Heart right ventricle (tissue), 16 donors: ENCODE data around the gene TCP11X2. TPM values are rescaled to one million over a fixed set of nuclear protein-coding genes. Genes with fewer than 3 reads are reported as not detected.
"Not testable (repeated sequence)": the region's sequence is repeated elsewhere in the genome, so short reads cannot be mapped to it uniquely, and the experiment has no call there.

ENCODE experiments used
- ATAC-seq, 8 donors: fragments of 200-7000 bp; cut with Tn5 transposase; one replicate each; pipeline ENCODE4 v1.9.1; 2020; ENCODE audit warnings: mild to moderate bottlenecking in 8 of 8, moderate library complexity in 8 of 8, moderate number of reproducible peaks in 1 of 8
- DNase-seq, 2 donors: peaks; one replicate each; pipeline ENCODE4 v3.0.0-alpha.2; 2020
- H3K27ac ChIP-seq, 10 donors: fragments of 200-600 bp; sonication (generic) in 2 of 10; one replicate each; pipeline versions ENCODE4 v1.5.0 to v1.8.0; 2020 to 2022; ENCODE audit warnings: mild to moderate bottlenecking in 3 of 10
- H3K27me3 ChIP-seq, 7 donors: fragments of 200-600 bp; one replicate each; pipeline ENCODE4 v1.8.0; 2021 to 2022; ENCODE audit warnings: mild to moderate bottlenecking in 2 of 7
- H3K36me3 ChIP-seq, 9 donors: fragments of 200-600 bp; sonication (generic) in 1 of 9; one replicate each; pipeline versions ENCODE4 v1.5.0 to v1.8.0; 2020 to 2022; ENCODE audit warnings: mild to moderate bottlenecking in 2 of 9
- H3K4me1 ChIP-seq, 9 donors: fragments of 200-600 bp; sonication (generic) in 1 of 9; one replicate each; pipeline versions ENCODE4 v1.5.0 to v1.8.0; 2020 to 2022; ENCODE audit warnings: mild to moderate bottlenecking in 4 of 9
- H3K4me3 ChIP-seq, 10 donors: fragments of 200-600 bp; sonication (generic) in 2 of 10; one replicate each; pipeline versions ENCODE4 v1.5.0 to v1.8.0; 2020 to 2022; ENCODE audit warnings: mild to moderate bottlenecking in 7 of 10, moderate library complexity in 2 of 10
- H3K9me3 ChIP-seq, 11 donors: fragments of 200-600 bp in 10 of 11; sonication (generic) in 2 of 11; one replicate each; pipeline versions ENCODE4 v1.5.0 to v1.8.0; 2013 to 2022; ENCODE audit warnings: mild to moderate bottlenecking in 2 of 11, control low read depth in 1 of 11, moderate library complexity in 1 of 11
- CTCF ChIP-seq, 9 donors: fragments of 200-600 bp; sonication (generic) in 2 of 9; IDR thresholded peaks; one replicate each; pipeline versions ENCODE4 v1.5.0 to v1.8.0; 2021 to 2022; ENCODE audit warnings: antibody characterized with exemption in 9 of 9, mild to moderate bottlenecking in 5 of 9, moderate library complexity in 1 of 9
- WGBS, 2 donors: extraction: QIAGEN DNeasy Blood & Tissue Kit; methylation state at CpG; one replicate each; pipeline ENCODE4 v1.1.7; 2013; ENCODE audit warnings: inconsistent platforms in 1 of 2; 5-methylcytosine and 5-hydroxymethylcytosine counted together
- intact Hi-C, 10 donors: fragments of 100-400 bp; cut with DNase I; formaldehyde crosslinking; loops; one replicate each; pipeline versions ENCODE4 v1.11.1 to v1.14.2; 2022
- polyA plus RNA-seq, 2 donors: library from polyadenylated mRNA; stranded (reverse); fragments of 200-250 nt; gene quantifications; one replicate each; pipeline ENCODE4 v1.2.3, GENCODE V29; 2013
- total RNA-seq, 10 donors: library from RNA; stranded (reverse); fragmentation: NEBNext Ultra II Directional in 3 of 10; extraction: Animal tissue kit (Norgen Biotek cat#: 25700) in 3 of 10; gene quantifications; one replicate each; pipeline versions ENCODE4 v1.2.1 to v1.2.4, GENCODE V29; 2021 to 2023
- donor health status: Arrhythmogenic right ventricular cardiomyopathy.
- donor health status: ischemic (EF 13 %, LVEDD 7.1; RV severe dilation, severe dysfunction).
- donor health status: healthy with polysubstance abuse.
- donor health status: DM: no; HTN: yes; CAD: no.
- donor health status: DM: no; HTN: no; CAD: no.
- donor health status: ischemic (EF 25% LVEDD 6.9; RV normal size, moderate dysfunction).
- donor health status: ischemic (EF 25% LVEDD 5.7; RV mildly dilated, moderate dysfunction).
- donor health status: healthy.
- donor health status: DM: yes; HTN: yes; CAD: no.
- donor health status: Ischemic cardiomyopathy.
- donor health status: ischemic (EF 35%, LVEDD 5.7; RV mildly dilated, moderate dysfunction).
- donor health status: nonischemic (EF 11% LVEDD 7.7; RV severe dilation, severe dysfunction).
- donor health status: DM: yes; HTN: yes; CAD: no.
- donor health status: PGD.
- donor health status: ischemic (EF 29% LVEDD 5.4; RV normal size, mild dysfunction).
- donor health status: nonischemic (EF 23%, LVEDD 6.1; RV moderate dilation, normal function).

TCP11X2 gene
- total and polyA plus RNA-seq, 12 donors: not detected

GRCh38 chrX:102498732-102499131, 27.1 kb upstream of the TCP11X2 start:
- intact Hi-C loops: loop anchor here in 1 of 10 donors (10.0 kb wide), 1 partner anchor 366 kb away; no protein-coding TSS in a partner anchor

GRCh38 chrX:102491766-102492165, 20.2 kb upstream of the TCP11X2 start:
- DNase-seq (no peak), ATAC-seq (no peak)
- intact Hi-C loops: loop anchor here in 2 of 10 donors (5.0 to 10.0 kb wide), 2 partner anchors 371 to 373 kb away; no protein-coding TSS in a partner anchor
- Histone ChIP-seq H3K36me3 (no peaks in the 10 kb centered on the region), H3K27me3 (peaks cover 0 to 25% (median 0%) of the 10 kb centered on the region in 7 donors), H3K27ac (no peak overlapping the region), H3K4me1 (no peaks in the 10 kb centered on the region), H3K4me3 (no peak overlapping the region), H3K9me3 (peaks cover 0 to 8% (median 0%) of the 10 kb centered on the region in 11 donors)
- TF ChIP-seq CTCF (IDR thresholded peaks at IDR 0.05): no peak

More at GRCh38 chrX:102498732-102499131, 27.1 kb upstream of the TCP11X2 start:
- H3K36me3 ChIP-seq: no peaks in the 10 kb centered on the region
- TF ChIP-seq CTCF (IDR thresholded peaks at IDR 0.05): no peak
- DNase-seq (no peak), ATAC-seq (no peak)
- peaks cover 0 to 26% (median 0%) of the 10 kb centered on the region in 7 donors for H3K27me3 ChIP-seq
- no peak overlapping the region for H3K4me3 ChIP-seq
- no peak overlapping the region for H3K27ac ChIP-seq
- no peaks in the 10 kb centered on the region for H3K4me1 ChIP-seq
- peaks cover 0 to 4% (median 0%) of the 10 kb centered on the region in 11 donors for H3K9me3 ChIP-seq
- 81 to 87% methylated on average over 2 of the region's 2 CpGs for WGBS, 2 donors

GRCh38 chrX:102478765-102479164, 7.2 kb upstream of the TCP11X2 start:
- 6 to 7% methylated on average over 2 of the region's 5 CpGs for WGBS, 2 donors
- peak in 1 of 8 donors; percentile 48 for ATAC-seq

GRCh38 chrX:102470215-102470614, 1.4 kb downstream of the TCP11X2 start:
- H3K4me1 ChIP-seq, ATAC-seq, H3K36me3 ChIP-seq, H3K9me3 ChIP-seq, H3K27ac ChIP-seq, H3K4me3 ChIP-seq, H3K27me3 ChIP-seq, intact Hi-C loops, DNase-seq: not testable (repeated sequence)
- WGBS, 2 donors: no CpG with 5 or more reads among the region's 3 CpGs

More at GRCh38 chrX:102478765-102479164, 7.2 kb upstream of the TCP11X2 start:
- intact Hi-C loops, H3K4me1 ChIP-seq, H3K27ac ChIP-seq, H3K9me3 ChIP-seq, H3K4me3 ChIP-seq, H3K36me3 ChIP-seq, DNase-seq, H3K27me3 ChIP-seq: not testable (repeated sequence)

- WGBS, 2 donors: no CpG with 5 or more reads among the region's 4 CpGs
- H3K9me3 ChIP-seq, H3K4me3 ChIP-seq, DNase-seq, H3K36me3 ChIP-seq, H3K27ac ChIP-seq, intact Hi-C loops, H3K27me3 ChIP-seq, H3K4me1 ChIP-seq: not testable (repeated sequence)
- ATAC-seq: peak in 1 of 8 donors; percentile 57
These were observed 13.0 kb downstream of the TCP11X2 start for GRCh38 chrX:102458615-102459014.

- H3K4me1 ChIP-seq, H3K4me3 ChIP-seq, H3K36me3 ChIP-seq, H3K27me3 ChIP-seq, intact Hi-C loops, H3K9me3 ChIP-seq, ATAC-seq, H3K27ac ChIP-seq, DNase-seq: not testable (repeated sequence)
- WGBS, 2 donors: no CpG with 5 or more reads among the region's 11 CpGs
These were observed 31.7 kb downstream of the TCP11X2 start, which contains the start of gene NXF2B for GRCh38 chrX:102439908-102440307. Gene NXF2B (minus strand): TSS chrX:102440008. CDS start chrX:102380036, 59,972 bp downstream.

GRCh38 chrX:102414493-102414892, 57.1 kb downstream of the TCP11X2 start:
- H3K36me3 ChIP-seq, H3K27ac ChIP-seq, intact Hi-C loops, H3K9me3 ChIP-seq, H3K27me3 ChIP-seq, ATAC-seq, H3K4me1 ChIP-seq, H3K4me3 ChIP-seq, DNase-seq: not testable (repeated sequence)
- WGBS, 2 donors: no CpG with 5 or more reads among the region's 4 CpGs
